ENCODE data around the gene PHYKPL. TPM values are rescaled to one million over a fixed set of nuclear protein-coding genes. Genes with fewer than 3 reads are reported as not detected.

The PHYKPL gene
- total and polyA plus RNA-seq, 2 of the 8 experiments (the other 6 are each of a cell fraction or from before 2014, with no cell fraction given) = 25.1 to 32.1 TPM

- Histone ChIP-seq H4K91ac (replicated peaks; ENCODE audit: insufficient read length, low read length) (no peak overlapping the region), H3K4me3 (ENCODE audit: extremely low read depth in 1 of 4, insufficient read depth in 2 of 4, low read depth in 3 of 4, low read length in 4 of 4) (no peak overlapping the region), H2BK15ac (ENCODE audit: low read length) (no peak overlapping the region), H3K14ac (ENCODE audit: insufficient read length) (no peak overlapping the region), H2BK12ac (ENCODE audit: low read depth, low read length) (no peak overlapping the region), H3K79me1 (ENCODE audit: low read depth, low read length) (no peaks in the 10 kb centered on the region), H2AFZ (ENCODE audit: low read length) (no peak overlapping the region), H3K27me3 (replicated peaks in 1 of 4; ENCODE audit: control insufficient read depth in 3 of 4, extremely low read depth in 1 of 4, insufficient read depth in 3 of 4, low read length in 3 of 4) (no peaks in the 10 kb centered on the region), H3K79me2 (ENCODE audit: control insufficient read depth in 1 of 2, insufficient read depth in 2 of 2, low read length in 2 of 2) (no peaks in the 10 kb centered on the region), H2BK120ac (replicated peaks; ENCODE audit: low read depth, low read length) (no peak overlapping the region), H4K5ac (ENCODE audit: insufficient read length, low read depth, low read length) (no peak overlapping the region), H2BK20ac (ENCODE audit: low read length) (no peak overlapping the region), H3K9me3 (ENCODE audit: insufficient read depth in 2 of 2, low read depth in 1 of 2, low read length in 1 of 2) (no peaks in the 10 kb centered on the region), H3K23me2 (ENCODE audit: low read depth, low read length) (no peaks in the 10 kb centered on the region), H3K27ac (ENCODE audit: low read depth, low read length) (no peak overlapping the region), H4K8ac (ENCODE audit: extremely low read depth, insufficient read depth, low read length) (no peak overlapping the region), H3K18ac (ENCODE audit: extremely low read depth, low read length) (no peak overlapping the region), H3K4me1 (replicated peaks in 1 of 4; ENCODE audit: control insufficient read depth in 3 of 4, insufficient read depth in 4 of 4, low read length in 3 of 4) (peaks cover 0 to 14% (median 9%) of the 10 kb centered on the region in 4 experiments; a peak in 5 of 7 replicates), H3K23ac (ENCODE audit: insufficient read length) (no peak overlapping the region), H3K4ac (replicated peaks; ENCODE audit: insufficient read length, low read depth, low read length) (no peak overlapping the region), H4K20me1 (replicated peaks in 1 of 2; ENCODE audit: control insufficient read depth in 1 of 2, insufficient read depth in 2 of 2, low read length in 2 of 2) (no peaks in the 10 kb centered on the region), H2AK5ac (ENCODE audit: low read depth, low read length) (no peak overlapping the region), H3K56ac (replicated peaks; ENCODE audit: insufficient read length, low read depth, low read length) (no peak overlapping the region), H3K9ac (replicated peaks in 1 of 4; ENCODE audit: extremely low read depth in 1 of 4, low read depth in 3 of 4, low read length in 3 of 4) (no peak overlapping the region), H3K36me3 (ENCODE audit: control insufficient read depth in 2 of 4, insufficient read depth in 4 of 4, low read length in 3 of 4) (no peaks in the 10 kb centered on the region), H2BK5ac (ENCODE audit: low read depth, low read length) (no peak overlapping the region), H3K4me2 (ENCODE audit: insufficient read depth in 1 of 2, low read depth in 2 of 2, low read length in 2 of 2) (no peak overlapping the region)
- WGBS, 2 experiments (ENCODE audit: extremely low coverage in 1 of 2, insufficient coverage in 1 of 2, insufficient read length in 1 of 2, insufficient replicate concordance in 2 of 2, low coverage in 1 of 2, low lambda C conversion rate in 2 of 2, missing lambda C conversion rate in 1 of 2) = 92 to 100% methylated on average over 2 to 3 of the region's 3 CpGs
- no peak for FAIRE-seq
- no peak for TF ChIP-seq PHF8 (conservative IDR thresholded peaks at IDR 0.05; ENCODE audit: low read depth, low read length)
- TF ChIP-seq GTF2F1 (IDR thresholded peaks at IDR 0.05; ENCODE audit: borderline replicate concordance, low read depth, low read length) = no peak
- TF ChIP-seq BACH1 (IDR thresholded peaks at IDR 0.05; ENCODE audit: low read length) = no peak
- TF ChIP-seq ASH2L (IDR thresholded peaks at IDR 0.05; ENCODE audit: low read length) = no peak
- TF ChIP-seq CBX5 (IDR thresholded peaks at IDR 0.05; ENCODE audit: low read depth, low read length) = no peak
- TF ChIP-seq ZNF274 (IDR thresholded peaks at IDR 0.05; ENCODE audit: borderline replicate concordance, extremely low read depth, low read length) = no peak
- TF ChIP-seq, protein P1, sequence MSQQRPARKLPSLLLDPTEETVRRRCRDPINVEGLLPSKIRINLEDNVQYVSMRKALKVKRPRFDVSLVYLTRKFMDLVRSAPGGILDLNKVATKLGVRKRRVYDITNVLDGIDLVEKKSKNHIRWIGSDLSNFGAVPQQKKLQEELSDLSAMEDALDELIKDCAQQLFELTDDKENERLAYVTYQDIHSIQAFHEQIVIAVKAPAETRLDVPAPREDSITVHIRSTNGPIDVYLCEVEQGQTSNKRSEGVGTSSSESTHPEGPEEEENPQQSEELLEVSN (IDR thresholded peaks at IDR 0.05) = no peak
- no peak for TF ChIP-seq NRF1 (IDR thresholded peaks at IDR 0.05; ENCODE audit: low read depth, low read length)
- DNase-seq (ENCODE audit: low read depth in 1 of 2, low spot score in 2 of 2) = no peak
- POLR2A ChIA-PET (ENCODE audit: partially characterized antibody) = interaction anchor here (38.5 kb wide), 1 partner anchor 29 kb away, joined by 985 read pairs; the partner anchor contains the start of gene HNRNPAB
- CTCF ChIA-PET (ENCODE audit: partially characterized antibody) = interaction anchor here (2.1 to 2.5 kb wide), 2 partner anchors 22 to 99 kb away, joined by 9 to 10 read pairs; no protein-coding TSS in a partner anchor
Measured at GRCh38 chr5:178174456-178174855, 58.1 kb downstream of the PHYKPL start.
